HS-27A (cell line): ENCODE results near the gene TRH.

Experiments used
- DNase-seq: peaks from one replicate; pipeline ENCODE4 v3.0.0-alpha.2; 2012; ENCODE audit warnings: low read depth, missing footprints

TRH gene

DNA sequence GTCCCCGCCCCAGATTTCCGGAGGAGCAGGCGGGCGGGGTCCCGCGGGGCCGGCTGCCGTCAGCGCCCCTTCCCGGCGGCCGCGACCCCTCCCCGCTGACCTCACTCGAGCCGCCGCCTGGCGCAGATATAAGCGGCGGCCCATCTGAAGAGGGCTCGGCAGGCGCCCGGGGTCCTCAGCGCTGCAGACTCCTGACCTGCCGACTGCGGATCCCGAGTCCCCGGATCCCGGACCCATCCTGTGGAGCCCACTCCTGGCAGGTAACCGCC is at the start of gene TRH:
Gene TRH, plus strand, starts transcription at position 157 of the 269 bp plus-strand sequence. CDS start 1,097 bp downstream, outside the sequence.
- no peak for DNase-seq

DNA sequence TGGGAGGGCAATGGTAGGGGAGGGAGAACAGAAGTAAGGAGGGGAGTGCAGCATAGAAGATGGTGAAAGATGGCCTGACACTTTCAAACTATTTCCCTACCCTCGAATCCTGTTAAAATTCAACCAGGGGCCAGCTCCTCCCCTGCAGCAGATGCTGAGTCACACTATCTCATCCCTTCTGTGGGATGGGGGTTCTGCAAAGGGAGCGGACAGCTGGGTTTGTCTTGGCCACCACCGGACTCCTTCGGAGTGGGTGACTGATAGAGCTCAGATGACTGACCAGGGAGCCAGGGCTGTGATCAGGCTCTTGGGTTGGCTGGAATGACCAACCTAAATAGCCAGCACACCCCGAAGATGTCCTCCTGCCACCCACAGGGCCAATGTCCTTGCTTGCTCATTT is 47.4 kb upstream of the TRH start:
- DNase-seq = no peak

- DNase-seq = no peak
These were observed 45.1 kb upstream of the TRH start for GRCh38 chr3:129929383-129929782.

DNA sequence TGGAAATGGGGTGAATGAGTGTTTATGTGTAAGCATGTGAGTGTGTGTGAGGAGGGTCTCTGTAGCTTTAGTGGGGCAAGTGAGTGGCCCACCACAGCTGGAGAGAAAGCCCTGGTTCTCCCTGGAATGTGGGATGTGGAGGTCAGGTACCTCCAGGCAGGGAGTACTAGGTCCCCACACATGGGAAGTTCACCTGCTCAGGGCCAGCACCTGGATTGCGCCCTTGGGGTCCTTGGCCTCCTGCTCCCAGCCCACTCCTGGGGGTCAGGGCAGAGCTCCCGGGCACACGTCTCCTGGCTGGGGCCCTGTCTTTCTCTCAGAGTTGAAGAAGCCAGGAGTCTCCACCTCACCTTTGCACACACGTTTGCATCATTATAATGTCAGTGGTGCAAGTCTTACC is 41.0 kb upstream of the TRH start:
- no peak for DNase-seq

DNA sequence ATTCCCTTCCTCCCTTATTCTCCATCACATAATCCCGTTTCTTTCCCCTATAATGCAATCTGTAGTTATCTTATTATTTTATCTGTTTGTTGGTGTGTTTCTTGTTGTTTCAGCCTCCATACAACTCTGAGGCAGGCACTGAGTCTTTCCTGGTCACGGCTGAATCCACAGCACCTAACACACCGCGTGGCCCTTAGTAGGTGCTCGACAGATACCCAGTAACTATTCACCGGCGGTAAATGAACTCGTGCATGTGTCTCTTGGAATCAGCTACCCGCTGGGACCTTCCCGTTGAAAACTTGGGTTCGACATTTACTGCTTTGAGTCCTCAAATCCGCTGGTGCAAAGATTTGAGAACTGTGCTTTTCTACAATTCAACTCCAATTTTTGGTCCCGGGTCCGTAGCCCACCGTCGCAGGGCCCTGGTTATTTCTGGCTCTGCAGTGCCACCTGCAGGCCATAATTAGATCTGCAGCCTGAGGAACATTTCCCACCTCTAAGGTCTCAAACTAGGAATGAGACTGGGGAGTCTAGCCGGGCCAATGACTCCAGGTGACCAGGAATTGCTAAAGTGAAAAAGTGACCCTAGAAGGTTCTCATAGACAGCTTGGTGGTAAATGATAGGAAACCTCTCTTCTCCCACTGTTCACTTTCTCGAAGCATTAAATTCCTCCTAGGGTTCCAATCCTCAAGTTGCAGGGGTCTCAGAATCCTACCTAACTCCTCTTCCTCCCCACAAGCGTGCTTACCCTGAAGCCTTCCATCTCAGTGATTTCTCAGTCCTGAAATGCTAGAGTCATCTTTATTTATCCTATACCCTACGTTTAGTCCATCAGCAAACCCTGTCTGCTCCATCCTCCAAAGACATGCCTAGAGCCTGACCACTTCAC is 40.0 kb upstream of the TRH start:
- peak; percentile 8 for DNase-seq

GRCh38 chr3:129936757-129937156 is 37.8 kb upstream of the TRH start:
- DNase-seq = peak; percentile 17

DNA sequence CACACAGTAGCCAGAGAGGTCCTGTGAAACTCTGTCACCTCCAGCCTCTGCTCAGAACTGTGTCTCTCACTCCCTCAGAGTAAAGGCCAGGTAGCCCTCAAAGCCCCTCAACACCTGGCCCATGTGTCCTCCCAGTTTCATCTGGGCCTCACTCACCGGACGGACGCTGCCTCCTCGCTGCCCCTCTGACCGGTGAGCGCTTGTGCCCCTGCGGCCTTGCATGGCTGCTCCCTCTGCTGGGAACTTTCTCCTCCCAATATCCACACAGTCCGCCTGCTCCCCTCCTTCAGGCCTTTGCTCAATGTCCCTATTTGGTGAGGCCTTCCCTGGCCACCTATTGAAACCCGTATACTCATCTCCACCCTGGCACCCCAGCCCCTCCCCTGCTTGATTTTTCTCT is 36.8 kb upstream of the TRH start:
- DNase-seq = no peak

- no peak for DNase-seq
These were observed 36.2 kb upstream of the TRH start for GRCh38 chr3:129938140-129938930.

DNA sequence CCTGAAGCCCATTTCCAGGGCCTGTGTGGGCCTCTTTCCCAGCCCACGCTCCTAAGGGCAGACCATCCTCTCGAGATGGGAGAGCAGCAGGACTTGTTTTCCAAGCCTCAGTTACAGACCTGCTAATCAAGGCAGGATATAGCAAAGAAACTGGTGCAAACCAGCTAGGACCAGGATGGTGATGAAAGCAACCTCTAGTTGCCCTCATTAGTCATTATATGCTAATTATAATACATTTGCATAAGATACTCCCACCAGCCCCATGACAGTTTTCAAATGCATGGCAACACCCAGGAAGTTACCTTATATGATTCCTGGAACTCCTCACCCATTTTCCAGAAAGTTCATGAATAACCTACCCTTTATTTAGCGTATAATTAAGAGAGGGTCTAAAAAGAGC is 34.4 kb upstream of the TRH start:
- DNase-seq = no peak

GRCh38 chr3:129942296-129942695 is 32.2 kb upstream of the TRH start:
- DNase-seq = peak; percentile 27

- no peak for DNase-seq
These were observed 31.5 kb upstream of the TRH start for GRCh38 chr3:129943020-129943419.

- DNase-seq = no peak
These were observed 29.8 kb upstream of the TRH start for GRCh38 chr3:129944709-129945108.

GRCh38 chr3:129947538-129948240 is 26.8 kb upstream of the TRH start:
- no peak for DNase-seq

GRCh38 chr3:129950318-129951046 is 24.0 kb upstream of the TRH start:
- DNase-seq = no peak

GRCh38 chr3:129952556-129953355 is 21.8 kb upstream of the TRH start:
- DNase-seq = no peak

DNA sequence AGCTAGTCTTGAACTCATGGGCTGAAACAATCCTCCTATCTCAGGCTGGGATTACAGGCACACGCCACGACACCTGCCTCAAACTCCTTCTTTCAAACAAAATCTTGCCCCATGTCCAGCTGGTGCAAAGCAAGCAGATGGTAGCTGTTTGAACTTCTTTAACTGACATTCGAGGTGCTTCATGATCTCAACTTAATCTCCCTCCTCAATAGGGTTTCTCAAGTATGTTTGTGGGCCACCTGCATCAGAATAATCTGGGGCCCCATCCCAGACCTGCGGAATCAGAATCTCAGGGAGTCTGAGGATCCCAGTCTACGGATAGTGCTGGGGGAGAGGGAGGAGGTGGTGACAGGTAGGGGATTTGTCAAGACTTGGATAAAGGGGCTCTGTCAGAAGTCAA is 20.9 kb upstream of the TRH start:
- no peak for DNase-seq

GRCh38 chr3:129954514-129954913 is 20.0 kb upstream of the TRH start:
- no peak for DNase-seq

- no peak for DNase-seq
These were observed 17.6 kb upstream of the TRH start for GRCh38 chr3:129956936-129957335.

- no peak for DNase-seq
These were observed 15.8 kb upstream of the TRH start for GRCh38 chr3:129958755-129959154.

GRCh38 chr3:129961141-129961541 is 13.4 kb upstream of the TRH start:
- no peak for DNase-seq

DNA sequence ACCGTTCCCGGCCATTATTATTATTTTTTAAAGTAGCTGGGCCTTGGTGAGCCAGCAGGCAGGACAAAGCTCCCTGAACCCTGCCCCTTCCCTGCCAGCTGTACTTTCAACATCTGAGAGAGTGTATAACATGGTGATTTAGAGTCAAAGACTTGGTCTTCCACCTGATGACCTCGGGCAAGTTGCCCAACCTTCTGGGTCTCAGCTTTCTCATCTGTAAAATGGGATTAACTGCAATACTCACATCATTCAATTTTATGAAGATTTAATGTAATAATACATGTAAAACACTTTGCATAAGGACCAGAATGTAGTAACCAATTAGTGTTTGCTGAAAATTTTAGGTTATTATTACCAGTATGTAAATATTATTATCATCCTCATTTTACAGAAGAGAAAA is 11.9 kb upstream of the TRH start:
- DNase-seq = no peak
